Coronary artery (tissue), 2 donors: ENCODE measurements around the gene GRIK4.

Experiments used
- DNase-seq: peaks from one replicate; pipeline ENCODE4 v3.0.0-alpha.2; 2017; ENCODE audit warnings: low spot score
- H3K27ac ChIP-seq, 2 donors: fragments of 200-600 bp; sonication (generic); one replicate each; pipeline ENCODE4 v1.5.1; 2016 to 2019
- H3K4me3 ChIP-seq: fragments of 200-600 bp; sonication (generic); 2 replicates; pipeline ENCODE4 v1.5.1; 2016; ENCODE audit warnings: mild to moderate bottlenecking, moderate library complexity
- TF ChIP-seq, protein P1 (sequence below): fragments of 200-600 bp; sonication (generic); IDR thresholded peaks from one replicate; pipeline ENCODE4 v1.5.1; 2019; ENCODE audit warnings: antibody characterized with exemption

The GRIK4 gene

GRCh38 chr11:120959189-120959588, 447.6 kb downstream of the GRIK4 start:
- Histone ChIP-seq H3K27ac (no peak overlapping the region), H3K4me3 (no peak overlapping the region)
- no peak for DNase-seq
- TF ChIP-seq, protein P1, sequence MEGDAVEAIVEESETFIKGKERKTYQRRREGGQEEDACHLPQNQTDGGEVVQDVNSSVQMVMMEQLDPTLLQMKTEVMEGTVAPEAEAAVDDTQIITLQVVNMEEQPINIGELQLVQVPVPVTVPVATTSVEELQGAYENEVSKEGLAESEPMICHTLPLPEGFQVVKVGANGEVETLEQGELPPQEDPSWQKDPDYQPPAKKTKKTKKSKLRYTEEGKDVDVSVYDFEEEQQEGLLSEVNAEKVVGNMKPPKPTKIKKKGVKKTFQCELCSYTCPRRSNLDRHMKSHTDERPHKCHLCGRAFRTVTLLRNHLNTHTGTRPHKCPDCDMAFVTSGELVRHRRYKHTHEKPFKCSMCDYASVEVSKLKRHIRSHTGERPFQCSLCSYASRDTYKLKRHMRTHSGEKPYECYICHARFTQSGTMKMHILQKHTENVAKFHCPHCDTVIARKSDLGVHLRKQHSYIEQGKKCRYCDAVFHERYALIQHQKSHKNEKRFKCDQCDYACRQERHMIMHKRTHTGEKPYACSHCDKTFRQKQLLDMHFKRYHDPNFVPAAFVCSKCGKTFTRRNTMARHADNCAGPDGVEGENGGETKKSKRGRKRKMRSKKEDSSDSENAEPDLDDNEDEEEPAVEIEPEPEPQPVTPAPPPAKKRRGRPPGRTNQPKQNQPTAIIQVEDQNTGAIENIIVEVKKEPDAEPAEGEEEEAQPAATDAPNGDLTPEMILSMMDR: no peak

DNA sequence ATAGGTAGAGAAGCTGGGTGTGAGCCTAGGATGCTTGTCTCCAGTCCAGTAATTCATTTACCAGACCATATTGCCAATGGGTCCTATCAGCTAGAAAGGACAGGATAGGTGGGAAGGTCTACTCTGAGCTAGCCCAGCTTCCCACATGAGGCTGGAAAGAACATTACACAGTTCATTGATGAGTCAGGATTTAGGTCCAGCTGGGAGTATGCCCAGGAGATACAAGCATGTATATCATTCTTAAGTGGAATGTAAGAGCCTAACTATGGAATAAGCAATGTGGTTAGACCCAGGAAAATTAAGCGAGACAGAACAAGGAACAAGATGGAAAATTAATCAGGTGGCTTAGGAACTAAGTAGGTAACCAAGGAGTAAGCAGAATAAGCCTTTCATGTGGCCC, 453.3 kb downstream of the GRIK4 start:
- DNase-seq: no peak
- Histone ChIP-seq H3K4me3 (no peak overlapping the region), H3K27ac (no peak overlapping the region)
- TF ChIP-seq, protein P1: no peak

- H3K4me3 ChIP-seq: no peak overlapping the region
- DNase-seq: no peak
- no peak overlapping the region for H3K27ac ChIP-seq
- TF ChIP-seq, protein P1: no peak
Observed at GRCh38 chr11:120966840-120967239, 455.3 kb downstream of the GRIK4 start.

- no peak overlapping the region for H3K27ac ChIP-seq
Observed at GRCh38 chr11:120969993-120970392, 458.4 kb downstream of the GRIK4 start.

GRCh38 chr11:120971825-120972224, 460.3 kb downstream of the GRIK4 start:
- no peak overlapping the region for H3K27ac ChIP-seq
- no peak overlapping the region for H3K4me3 ChIP-seq
- TF ChIP-seq, protein P1: no peak
- DNase-seq: no peak

More at GRCh38 chr11:120969993-120970392, 458.4 kb downstream of the GRIK4 start:
- no peak for DNase-seq
- H3K4me3 ChIP-seq: no peak overlapping the region
- TF ChIP-seq, protein P1: no peak

- Histone ChIP-seq H3K4me3 (no peak overlapping the region), H3K27ac (no peak overlapping the region)
- TF ChIP-seq, protein P1: no peak
- DNase-seq: no peak
Observed at GRCh38 chr11:120972621-120973020, 461.1 kb downstream of the GRIK4 start.

- Histone ChIP-seq H3K27ac (no peak overlapping the region), H3K4me3 (no peak overlapping the region)
- no peak for DNase-seq
- TF ChIP-seq, protein P1: no peak
Observed at GRCh38 chr11:120973501-120973900, 462.0 kb downstream of the GRIK4 start.
